ENCODE measurements around the gene CX3CR1.

CX3CR1 gene

GRCh38 chr3:39277893-39278615 lies 1.8 kb downstream of the CX3CR1 start:
- Histone ChIP-seq H3K27me3 (replicated peaks) (no peaks in the 10 kb centered on the region), H3K4me3 (ENCODE audit: low read depth, low read length) (no peak overlapping the region), H3K36me3 (replicated peaks) (no peaks in the 10 kb centered on the region), H3K27ac (no peak overlapping the region)
- in situ Hi-C loops (cut with HindIII; ENCODE audit: low pct_ligation_motif_present, low sequenced_read_pairs): loop anchor here (25.0 kb wide), 1 partner anchor 166 kb away; the partner anchor contains the start of genes GORASP1 and TTC21A
- TF ChIP-seq CTCF (IDR thresholded peaks at IDR 0.05; ENCODE audit: low read depth, low read length, missing control alignments): no peak
- no peak for DNase-seq

GRCh38 chr3:39276746-39277145 lies 3.1 kb downstream of the CX3CR1 start:
- no peak for DNase-seq
- Histone ChIP-seq H3K4me3 (ENCODE audit: low read depth, low read length) (no peak overlapping the region), H3K27ac (no peak overlapping the region), H3K27me3 (replicated peaks) (no peaks in the 10 kb centered on the region), H3K36me3 (replicated peaks) (no peaks in the 10 kb centered on the region)
- in situ Hi-C loops (cut with HindIII; ENCODE audit: low pct_ligation_motif_present, low sequenced_read_pairs): loop anchor here (25.0 kb wide), 1 partner anchor 164 kb away; the partner anchor contains the start of genes GORASP1 and TTC21A
- TF ChIP-seq CTCF (IDR thresholded peaks at IDR 0.05; ENCODE audit: low read depth, low read length, missing control alignments): no peak

- H3K36me3 ChIP-seq (replicated peaks): no peaks in the 10 kb centered on the region
- no peak for DNase-seq
- no peak for TF ChIP-seq CTCF (IDR thresholded peaks at IDR 0.05; ENCODE audit: low read depth, low read length, missing control alignments)
- no peak overlapping the region for H3K4me3 ChIP-seq (ENCODE audit: low read depth, low read length)
- in situ Hi-C loops (cut with HindIII; ENCODE audit: low pct_ligation_motif_present, low sequenced_read_pairs): loop anchor here (25.0 kb wide), 1 partner anchor 164 kb away; the partner anchor contains the start of genes GORASP1 and TTC21A
- no peak overlapping the region for H3K27ac ChIP-seq
- H3K27me3 ChIP-seq (replicated peaks): no peaks in the 10 kb centered on the region
Observed at GRCh38 chr3:39275963-39276593, 3.8 kb downstream of the CX3CR1 start.

GRCh38 chr3:39275052-39275451 lies 4.8 kb downstream of the CX3CR1 start:
- Histone ChIP-seq H3K27ac (no peak overlapping the region), H3K4me3 (ENCODE audit: low read depth, low read length) (no peak overlapping the region), H3K27me3 (replicated peaks) (no peaks in the 10 kb centered on the region), H3K36me3 (replicated peaks) (no peaks in the 10 kb centered on the region)
- TF ChIP-seq CTCF (IDR thresholded peaks at IDR 0.05; ENCODE audit: low read depth, low read length, missing control alignments): no peak
- DNase-seq: no peak
- in situ Hi-C loops (cut with HindIII; ENCODE audit: low pct_ligation_motif_present, low sequenced_read_pairs): loop anchor here (25.0 kb wide), 1 partner anchor 163 kb away; the partner anchor contains the start of genes GORASP1 and TTC21A

- peak; percentile 58 for TF ChIP-seq CTCF (IDR thresholded peaks at IDR 0.05; ENCODE audit: low read depth, low read length, missing control alignments)
- peaks cover 4% of the 10 kb centered on the region for H3K27me3 ChIP-seq (replicated peaks)
Observed at GRCh38 chr3:39273119-39273518, 6.7 kb downstream of the CX3CR1 start.

More at GRCh38 chr3:39273119-39273518, 6.7 kb downstream of the CX3CR1 start:
- H3K27ac ChIP-seq: no peak overlapping the region
- in situ Hi-C loops (cut with HindIII; ENCODE audit: low pct_ligation_motif_present, low sequenced_read_pairs): no loop called here
- H3K4me3 ChIP-seq (ENCODE audit: low read depth, low read length): no peak overlapping the region
- H3K36me3 ChIP-seq (replicated peaks): no peaks in the 10 kb centered on the region
- no peak for DNase-seq
